Measurements from ENCODE around the gene CCDC91. TPM values are rescaled to one million over a fixed set of nuclear protein-coding genes. Genes with fewer than 3 reads are reported as not detected.

Gene CCDC91
- total RNA-seq, 4 donors from 2014 or later: 24.3 to 65.2 (median 34.3) TPM

- no peaks in the 10 kb centered on the region for H3K4me1 ChIP-seq
- H3K36me3 ChIP-seq: no peaks in the 10 kb centered on the region
- no peak overlapping the region for H3K4me3 ChIP-seq
- H3K27ac ChIP-seq: no peak overlapping the region
- DNase-seq: no peak
- no peaks in the 10 kb centered on the region for H3K9me3 ChIP-seq
- TF ChIP-seq, protein P1, sequence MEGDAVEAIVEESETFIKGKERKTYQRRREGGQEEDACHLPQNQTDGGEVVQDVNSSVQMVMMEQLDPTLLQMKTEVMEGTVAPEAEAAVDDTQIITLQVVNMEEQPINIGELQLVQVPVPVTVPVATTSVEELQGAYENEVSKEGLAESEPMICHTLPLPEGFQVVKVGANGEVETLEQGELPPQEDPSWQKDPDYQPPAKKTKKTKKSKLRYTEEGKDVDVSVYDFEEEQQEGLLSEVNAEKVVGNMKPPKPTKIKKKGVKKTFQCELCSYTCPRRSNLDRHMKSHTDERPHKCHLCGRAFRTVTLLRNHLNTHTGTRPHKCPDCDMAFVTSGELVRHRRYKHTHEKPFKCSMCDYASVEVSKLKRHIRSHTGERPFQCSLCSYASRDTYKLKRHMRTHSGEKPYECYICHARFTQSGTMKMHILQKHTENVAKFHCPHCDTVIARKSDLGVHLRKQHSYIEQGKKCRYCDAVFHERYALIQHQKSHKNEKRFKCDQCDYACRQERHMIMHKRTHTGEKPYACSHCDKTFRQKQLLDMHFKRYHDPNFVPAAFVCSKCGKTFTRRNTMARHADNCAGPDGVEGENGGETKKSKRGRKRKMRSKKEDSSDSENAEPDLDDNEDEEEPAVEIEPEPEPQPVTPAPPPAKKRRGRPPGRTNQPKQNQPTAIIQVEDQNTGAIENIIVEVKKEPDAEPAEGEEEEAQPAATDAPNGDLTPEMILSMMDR (IDR thresholded peaks at IDR 0.05): no peak
- no peak for TF ChIP-seq POLR2A (IDR thresholded peaks at IDR 0.05)
- H3K27me3 ChIP-seq: no peaks in the 10 kb centered on the region
Observed at GRCh38 chr12:28242496-28243309, 52.4 kb downstream of the CCDC91 start.

DNA sequence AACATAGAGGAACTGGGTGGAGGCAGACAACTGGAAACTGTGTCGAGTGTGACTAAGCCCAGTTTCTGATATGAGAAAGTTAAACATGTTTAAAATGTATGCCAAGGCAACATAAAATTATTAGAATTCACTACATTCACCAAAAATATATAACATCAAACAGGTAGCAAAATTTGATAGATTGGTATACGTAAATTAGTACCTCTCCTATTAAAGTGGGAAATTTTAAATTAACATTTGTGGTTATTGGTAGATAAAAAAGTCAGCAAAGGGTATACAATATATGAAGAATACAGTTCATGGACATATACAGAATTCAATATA, 53.0 kb downstream of the CCDC91 start:
- H3K4me3 ChIP-seq: no peak overlapping the region
- H3K4me1 ChIP-seq: no peaks in the 10 kb centered on the region
- no peaks in the 10 kb centered on the region for H3K9me3 ChIP-seq
- no peak for DNase-seq
- no peak overlapping the region for H3K27ac ChIP-seq
- no peaks in the 10 kb centered on the region for H3K27me3 ChIP-seq
- TF ChIP-seq POLR2A (IDR thresholded peaks at IDR 0.05): no peak
- TF ChIP-seq, protein P1 (IDR thresholded peaks at IDR 0.05): no peak
- H3K36me3 ChIP-seq: no peaks in the 10 kb centered on the region

DNA sequence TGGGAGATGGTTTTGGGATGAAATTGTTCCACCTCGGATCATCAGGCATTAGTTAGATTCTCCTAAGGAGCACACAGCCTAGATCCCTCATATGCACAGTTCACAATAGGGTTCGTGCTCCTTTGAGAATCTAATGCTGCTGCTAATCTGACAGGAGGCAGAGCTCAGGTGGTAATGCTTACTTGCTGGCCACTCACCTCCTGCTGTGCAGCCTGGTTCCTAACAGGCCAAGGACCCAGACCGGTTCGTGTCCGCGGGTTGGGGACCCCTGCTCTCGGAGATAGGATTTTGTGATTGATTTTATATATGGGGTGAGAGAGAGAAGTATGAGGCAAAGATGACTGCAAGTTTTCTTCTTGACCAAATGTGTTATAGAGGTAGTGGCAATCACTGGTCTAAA, 57.5 kb downstream of the CCDC91 start:
- Histone ChIP-seq H3K4me3 (no peak overlapping the region), H3K27me3 (no peaks in the 10 kb centered on the region)
- TF ChIP-seq POLR2A (IDR thresholded peaks at IDR 0.05): no peak
- TF ChIP-seq, protein P1 (IDR thresholded peaks at IDR 0.05): no peak

GRCh38 chr12:28248555-28249145, 58.4 kb downstream of the CCDC91 start:
- Histone ChIP-seq H3K36me3 (no peaks in the 10 kb centered on the region), H3K9me3 (no peaks in the 10 kb centered on the region), H3K27ac (no peak overlapping the region), H3K27me3 (no peaks in the 10 kb centered on the region), H3K4me3 (no peak overlapping the region), H3K4me1 (no peaks in the 10 kb centered on the region)
- no peak for DNase-seq
- TF ChIP-seq, protein P1 (IDR thresholded peaks at IDR 0.05): no peak
- TF ChIP-seq POLR2A (IDR thresholded peaks at IDR 0.05): no peak

More for the DNA sequence above, 57.5 kb downstream of the CCDC91 start:
- Histone ChIP-seq H3K36me3 (no peaks in the 10 kb centered on the region), H3K9me3 (no peaks in the 10 kb centered on the region), H3K4me1 (no peaks in the 10 kb centered on the region), H3K27ac (no peak overlapping the region)
- no peak for DNase-seq

GRCh38 chr12:28253161-28253641, 62.9 kb downstream of the CCDC91 start:
- H3K9me3 ChIP-seq: no peaks in the 10 kb centered on the region
- no peak for TF ChIP-seq POLR2A (IDR thresholded peaks at IDR 0.05)
- TF ChIP-seq, protein P1 (IDR thresholded peaks at IDR 0.05): no peak
- DNase-seq: no peak
- no peak overlapping the region for H3K27ac ChIP-seq
- peaks cover 0 to 2% (median 0%) of the 10 kb centered on the region in 4 donors for H3K4me1 ChIP-seq
- no peaks in the 10 kb centered on the region for H3K27me3 ChIP-seq
- no peaks in the 10 kb centered on the region for H3K36me3 ChIP-seq
- no peak overlapping the region for H3K4me3 ChIP-seq

Measured in Peyer's patch (tissue), 4 donors.